Mucosa of rectum (tissue), 2 donors: ENCODE data around the gene NT5C1B.

Experiments
- H3K27ac ChIP-seq, 2 donors: one replicate each; pipeline ENCODE4 v1.7.0; 2013; ENCODE audit warnings: inconsistent platforms in 2 of 2, low read depth in 2 of 2, low read length in 2 of 2
- H3K27me3 ChIP-seq, 2 donors: one replicate each; pipeline ENCODE4 v1.7.0; 2013; ENCODE audit warnings: low read length in 2 of 2; ENCODE audit not compliant: control insufficient read depth in 2 of 2, insufficient read depth in 2 of 2
- H3K36me3 ChIP-seq, 2 donors: one replicate each; pipeline ENCODE4 v1.7.0; 2013; ENCODE audit warnings: low read length in 2 of 2; ENCODE audit not compliant: control insufficient read depth in 2 of 2, insufficient read depth in 2 of 2
- H3K4me1 ChIP-seq, 2 donors: one replicate each; pipeline ENCODE4 v1.7.0; 2013; ENCODE audit warnings: low read length in 2 of 2, mild to moderate bottlenecking in 1 of 2; ENCODE audit not compliant: control insufficient read depth in 2 of 2, insufficient read depth in 2 of 2
- H3K4me3 ChIP-seq, 2 donors: one replicate each; pipeline ENCODE4 v1.7.0; 2013; ENCODE audit warnings: low read length in 2 of 2
- H3K9ac ChIP-seq, 2 donors: one replicate each; pipeline ENCODE4 v1.7.0; 2013; ENCODE audit warnings: low read length in 2 of 2, low read depth in 1 of 2, mild to moderate bottlenecking in 1 of 2
- H3K9me3 ChIP-seq, 2 donors: one replicate each; pipeline ENCODE4 v1.7.0; 2013; ENCODE audit warnings: low read length in 2 of 2; ENCODE audit not compliant: control insufficient read depth in 2 of 2
- donor health status: healthy.
- donor health status: Normal muscosa, but diverticular disease.

The NT5C1B gene

GRCh38 chr2:18558458-18558857 is 30.9 kb downstream of the NT5C1B start:
- Histone ChIP-seq H3K9me3 (no peaks in the 10 kb centered on the region), H3K27ac (no peak overlapping the region), H3K36me3 (peaks cover 11% of the 10 kb centered on the region in 2 donors), H3K27me3 (no peaks in the 10 kb centered on the region), H3K4me1 (peaks cover 8 to 14% of the 10 kb centered on the region in 2 donors), H3K4me3 (no peak overlapping the region), H3K9ac (no peak overlapping the region)

GRCh38 chr2:18557121-18557520 is 32.2 kb downstream of the NT5C1B start:
- Histone ChIP-seq H3K27me3 (no peaks in the 10 kb centered on the region), H3K36me3 (peaks cover 11% of the 10 kb centered on the region in 2 donors), H3K4me3 (no peak overlapping the region), H3K27ac (no peak overlapping the region), H3K4me1 (peaks cover 8 to 14% of the 10 kb centered on the region in 2 donors), H3K9ac (no peak overlapping the region), H3K9me3 (no peaks in the 10 kb centered on the region)

DNA sequence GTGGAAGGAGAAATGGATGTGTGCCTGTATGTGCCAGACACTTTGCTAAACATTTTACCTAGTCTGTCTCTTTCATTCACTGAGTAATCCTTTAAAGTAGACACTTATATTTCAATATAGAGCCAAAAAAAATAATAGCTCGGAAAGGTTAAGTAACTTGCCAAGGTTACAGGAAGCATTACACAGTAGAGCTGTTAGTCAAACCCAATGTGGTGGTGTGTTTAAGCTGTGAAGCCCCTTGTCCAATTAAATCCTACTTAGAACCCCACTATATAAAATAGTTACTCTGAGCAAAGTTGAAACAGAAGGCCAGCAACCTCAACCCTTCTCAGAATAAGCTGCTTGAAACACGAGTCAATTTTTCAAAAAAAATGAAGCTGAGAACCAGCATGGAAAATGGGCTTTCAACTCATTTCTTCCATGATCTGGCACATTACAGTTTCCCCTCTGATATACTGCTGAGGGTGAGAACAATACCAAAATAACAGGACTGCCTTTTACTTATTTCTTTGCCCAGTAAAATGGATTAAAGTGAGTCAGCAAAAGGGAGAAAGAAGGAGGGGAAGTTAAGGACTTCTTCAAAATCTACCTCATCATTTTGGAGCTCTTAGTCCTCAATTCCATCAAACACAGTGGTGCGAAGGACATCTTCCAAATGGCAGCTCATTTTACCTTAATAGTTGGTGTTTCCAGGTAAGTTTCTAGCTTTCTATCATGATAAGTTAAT is 36.9 kb downstream of the NT5C1B start:
- H3K36me3 ChIP-seq = peaks cover 11% of the 10 kb centered on the region in 2 donors
- H3K9ac ChIP-seq = no peak overlapping the region
- H3K4me1 ChIP-seq = no peaks in the 10 kb centered on the region
- no peak overlapping the region for H3K4me3 ChIP-seq
- H3K27ac ChIP-seq = no peak overlapping the region
- no peaks in the 10 kb centered on the region for H3K27me3 ChIP-seq
- no peaks in the 10 kb centered on the region for H3K9me3 ChIP-seq

GRCh38 chr2:18551623-18552022 is 37.7 kb downstream of the NT5C1B start:
- Histone ChIP-seq H3K27ac (no peak overlapping the region), H3K4me3 (no peak overlapping the region), H3K27me3 (no peaks in the 10 kb centered on the region), H3K9me3 (no peaks in the 10 kb centered on the region), H3K9ac (no peak overlapping the region), H3K36me3 (peaks cover 11% of the 10 kb centered on the region in 2 donors), H3K4me1 (no peaks in the 10 kb centered on the region)

GRCh38 chr2:18551169-18551568 is 38.2 kb downstream of the NT5C1B start:
- no peaks in the 10 kb centered on the region for H3K4me1 ChIP-seq
- H3K4me3 ChIP-seq = no peak overlapping the region
- H3K9ac ChIP-seq = no peak overlapping the region
- H3K36me3 ChIP-seq = peaks cover 11% of the 10 kb centered on the region in 2 donors
- H3K27ac ChIP-seq = no peak overlapping the region
- no peaks in the 10 kb centered on the region for H3K27me3 ChIP-seq
- H3K9me3 ChIP-seq = no peaks in the 10 kb centered on the region

GRCh38 chr2:18550433-18550832 is 38.9 kb downstream of the NT5C1B start:
- Histone ChIP-seq H3K27me3 (no peaks in the 10 kb centered on the region), H3K9ac (no peak overlapping the region), H3K4me3 (no peak overlapping the region), H3K9me3 (no peaks in the 10 kb centered on the region), H3K36me3 (peaks cover 9 to 11% of the 10 kb centered on the region in 2 donors), H3K27ac (no peak overlapping the region), H3K4me1 (no peaks in the 10 kb centered on the region)

DNA sequence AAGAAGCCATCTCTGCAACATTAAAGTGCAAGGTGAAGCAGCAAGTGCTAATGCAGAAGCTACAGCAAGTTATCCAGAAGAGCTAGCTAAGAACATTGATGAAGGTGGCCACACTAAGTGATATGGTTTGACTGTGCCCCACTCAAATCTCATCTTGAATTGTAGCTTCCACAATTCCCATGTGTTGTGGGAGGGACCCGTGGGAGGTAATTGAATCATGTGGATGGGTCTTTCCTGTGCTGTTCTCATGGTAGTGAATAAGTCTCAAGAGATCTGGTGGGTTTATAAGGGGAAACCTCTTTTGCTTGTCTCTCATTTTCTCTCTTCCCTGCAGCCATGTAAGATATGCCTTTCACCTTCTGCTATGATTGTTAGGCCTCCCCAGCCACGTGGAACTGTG is 40.3 kb downstream of the NT5C1B start:
- Histone ChIP-seq H3K27ac (no peak overlapping the region), H3K4me1 (no peaks in the 10 kb centered on the region), H3K9me3 (no peaks in the 10 kb centered on the region), H3K4me3 (no peak overlapping the region), H3K9ac (no peak overlapping the region), H3K36me3 (peaks cover 3 to 4% of the 10 kb centered on the region in 2 donors), H3K27me3 (no peaks in the 10 kb centered on the region)

DNA sequence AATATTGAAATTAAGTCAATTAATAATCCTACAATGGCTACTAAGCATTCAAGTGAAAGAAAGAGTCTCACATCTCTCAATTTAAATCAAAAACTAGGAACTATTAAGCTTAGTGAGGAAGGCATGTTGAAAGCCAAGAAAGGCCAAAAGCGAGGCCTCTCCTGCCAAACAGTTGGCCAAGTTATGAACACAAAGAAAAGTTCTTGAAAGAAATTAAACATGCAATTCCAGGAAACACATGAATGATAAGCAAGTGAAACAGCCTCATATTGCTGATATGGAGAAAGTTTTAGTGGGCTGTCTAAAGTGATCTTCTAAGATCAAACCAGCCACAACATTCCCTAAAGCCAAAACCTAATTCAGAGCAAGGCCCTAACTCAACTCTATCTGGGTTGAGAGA is 40.7 kb downstream of the NT5C1B start:
- Histone ChIP-seq H3K9me3 (no peaks in the 10 kb centered on the region), H3K4me1 (no peaks in the 10 kb centered on the region), H3K27ac (no peak overlapping the region), H3K27me3 (no peaks in the 10 kb centered on the region), H3K4me3 (no peak overlapping the region), H3K36me3 (no peaks in the 10 kb centered on the region), H3K9ac (no peak overlapping the region)

- H3K4me1 ChIP-seq = no peaks in the 10 kb centered on the region
- H3K9ac ChIP-seq = no peak overlapping the region
- H3K27ac ChIP-seq = no peak overlapping the region
- no peaks in the 10 kb centered on the region for H3K27me3 ChIP-seq
- H3K9me3 ChIP-seq = no peaks in the 10 kb centered on the region
- no peaks in the 10 kb centered on the region for H3K36me3 ChIP-seq
- no peak overlapping the region for H3K4me3 ChIP-seq
Observed at GRCh38 chr2:18546567-18546966, 42.8 kb downstream of the NT5C1B start.

GRCh38 chr2:18545384-18545783 is 44.0 kb downstream of the NT5C1B start:
- no peaks in the 10 kb centered on the region for H3K9me3 ChIP-seq
- H3K4me3 ChIP-seq = no peak overlapping the region
- H3K27me3 ChIP-seq = no peaks in the 10 kb centered on the region
- no peak overlapping the region for H3K9ac ChIP-seq
- no peaks in the 10 kb centered on the region for H3K4me1 ChIP-seq
- H3K27ac ChIP-seq = no peak overlapping the region
- H3K36me3 ChIP-seq = no peaks in the 10 kb centered on the region
